Activated T-helper 1 cell treated with anti-CD3 and anti-CD28 coated beads, Interleukin-12 subunit alpha, Interleukin-12 subunit beta, Interleukin-2, Interleukin-4 antibody, amounts not matched to agents 30 ng/mL and 10 ng/mL and 1 ng/mL, durations not matched to agents 14 hours and 24 hours and 36 hours (primary cell): ENCODE data around the gene CHRND. TPM values are rescaled to one million over a fixed set of nuclear protein-coding genes. Genes with fewer than 3 reads are reported as not detected.

Experiments
- DNase-seq: peaks from one replicate; pipeline ENCODE4 v3.0.0; 2021; ENCODE audit warnings: low spot score
- H3K27ac Mint-ChIP-seq: one replicate; pipeline ENCODE4 v1.8.0; 2021; ENCODE audit warnings: mild to moderate bottlenecking, mixed read lengths
- H3K27me3 Mint-ChIP-seq: one replicate; pipeline ENCODE4 v1.8.0; 2022; ENCODE audit warnings: mild to moderate bottlenecking, moderate library complexity, mixed read lengths; ENCODE audit not compliant: insufficient read depth
- H3K36me3 Mint-ChIP-seq: one replicate; pipeline ENCODE4 v1.8.0; 2021; ENCODE audit warnings: low read depth, mixed read lengths
- H3K4me1 Mint-ChIP-seq: one replicate; pipeline ENCODE4 v1.8.0; 2021; ENCODE audit warnings: low read depth, mixed read lengths
- H3K4me3 Mint-ChIP-seq: one replicate; pipeline ENCODE4 v1.8.0; 2021; ENCODE audit warnings: mild to moderate bottlenecking, moderate library complexity, mixed read lengths
- H3K9me3 Mint-ChIP-seq: one replicate; pipeline ENCODE4 v1.8.0; 2021; ENCODE audit warnings: mixed read lengths
- intact Hi-C: fragments of 100-400 bp; cut with micrococcal nuclease; formaldehyde crosslinking; loops from one replicate; pipeline ENCODE4 v1.15.1; 2024
- total RNA-seq: library from RNA; stranded (reverse); gene quantifications from 2 replicates; pipeline ENCODE4 v1.2.3, GENCODE V29; 2022

Gene CHRND
- total RNA-seq, 1 donor from 2014 or later = not detected

DNA sequence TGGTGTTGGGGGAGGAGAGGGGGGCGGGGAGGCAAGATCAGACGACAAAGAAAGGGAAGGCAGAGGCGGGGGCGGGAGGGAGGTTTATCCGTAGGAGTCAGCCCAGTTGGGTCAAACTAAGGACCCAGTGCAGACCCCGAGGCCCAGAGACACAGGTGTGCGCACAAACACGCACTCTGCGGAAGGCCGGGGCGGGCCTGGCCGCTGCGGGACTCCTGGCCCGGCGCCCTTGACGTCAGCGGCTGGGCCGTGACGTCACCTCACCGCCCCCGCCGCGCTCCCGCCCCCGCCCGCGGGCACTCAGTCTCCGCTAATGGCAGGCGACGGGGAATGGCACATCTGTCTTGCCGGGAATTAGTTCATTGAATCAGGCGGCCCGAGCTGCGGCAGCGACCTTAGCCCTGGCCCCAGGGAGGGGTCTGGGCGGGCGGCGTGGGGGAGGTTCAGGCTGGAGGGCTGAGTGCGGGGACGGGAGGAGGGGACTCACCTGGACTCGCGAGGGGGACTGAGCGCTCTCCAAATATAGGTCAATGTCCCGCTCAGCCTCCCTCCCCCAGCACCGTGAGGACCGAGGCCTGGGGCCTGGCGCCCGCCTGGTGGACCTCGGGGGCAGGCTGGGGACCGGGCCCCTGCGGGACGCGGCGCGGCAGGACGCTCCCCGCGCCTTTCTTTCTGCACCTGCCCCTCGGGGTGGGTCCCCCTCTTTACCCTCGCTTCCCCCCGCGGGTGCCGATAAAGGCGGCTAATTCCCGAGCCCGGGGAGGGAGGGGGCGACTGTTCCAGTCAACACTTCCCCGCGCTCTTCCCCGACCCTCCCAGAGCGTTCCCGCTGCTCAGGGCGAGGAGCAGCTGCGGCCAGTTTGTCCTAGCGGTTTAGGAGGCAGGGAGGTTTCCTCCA, 22.8 kb upstream of the CHRND start:
- Mint-ChIP-seq H3K4me1 (peaks cover 5% of the 10 kb centered on the region), H3K36me3 (no peaks in the 10 kb centered on the region), H3K9me3 (no peaks in the 10 kb centered on the region), H3K27me3 (peaks cover 50% of the 10 kb centered on the region), H3K27ac (no peak overlapping the region), H3K4me3 (peak overlapping the region; percentile 45)
- intact Hi-C loops = no loop called here
- no peak for DNase-seq

DNA sequence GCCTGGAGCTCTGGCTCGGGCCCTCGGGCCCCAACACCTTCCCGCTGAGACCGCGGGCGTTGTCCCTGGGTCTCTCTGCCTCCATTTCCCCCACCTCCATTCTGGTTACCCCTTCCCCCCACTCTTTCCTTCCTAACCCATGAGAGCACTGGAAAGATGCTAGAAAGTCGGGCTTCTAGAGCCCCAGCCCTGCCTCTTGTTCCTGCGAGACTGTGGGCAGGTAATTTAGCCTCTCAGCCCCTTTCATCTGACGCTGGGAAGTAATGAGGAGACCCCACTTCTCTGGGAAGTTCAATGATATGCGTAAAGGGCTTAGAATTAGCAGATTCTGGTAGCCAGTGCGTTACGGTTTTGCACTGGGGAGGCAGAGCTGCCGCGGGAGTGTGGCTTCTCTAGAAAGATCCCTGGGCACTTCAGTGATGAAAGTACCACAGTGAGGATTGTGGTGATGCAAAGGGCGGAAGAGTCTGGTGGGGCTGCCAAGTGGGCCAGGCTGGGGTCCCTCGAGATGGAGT, 22.1 kb upstream of the CHRND start:
- H3K27ac Mint-ChIP-seq = no peak overlapping the region
- no peaks in the 10 kb centered on the region for H3K9me3 Mint-ChIP-seq
- H3K36me3 Mint-ChIP-seq = no peaks in the 10 kb centered on the region
- intact Hi-C loops = no loop called here
- H3K27me3 Mint-ChIP-seq = peaks cover 54% of the 10 kb centered on the region
- no peak for DNase-seq
- peaks cover 5% of the 10 kb centered on the region for H3K4me1 Mint-ChIP-seq
- H3K4me3 Mint-ChIP-seq = peak overlapping the region; percentile 45

DNA sequence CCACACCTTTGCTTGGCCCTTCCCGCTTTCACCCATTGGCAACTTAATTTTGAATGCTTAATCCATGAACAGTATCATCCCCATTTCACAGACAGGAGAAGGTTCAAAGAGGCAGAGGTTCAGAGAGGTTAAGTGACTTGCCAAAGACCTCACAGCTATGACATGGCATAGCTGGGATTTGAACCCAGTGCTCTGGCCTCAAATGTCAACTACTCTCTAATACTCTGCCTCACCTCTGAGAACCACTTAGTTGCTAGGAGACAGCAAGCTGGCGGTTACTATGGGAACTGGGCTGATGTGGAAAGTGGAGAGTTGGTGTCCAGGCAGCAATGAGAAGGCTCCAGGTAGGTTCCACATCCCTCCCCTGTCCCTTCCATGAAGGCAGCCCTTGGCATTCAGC, 21.5 kb upstream of the CHRND start:
- Mint-ChIP-seq H3K9me3 (no peaks in the 10 kb centered on the region), H3K4me1 (peaks cover 5% of the 10 kb centered on the region), H3K27me3 (peaks cover 57% of the 10 kb centered on the region), H3K36me3 (no peaks in the 10 kb centered on the region), H3K4me3 (no peak overlapping the region), H3K27ac (no peak overlapping the region)
- intact Hi-C loops = no loop called here
- no peak for DNase-seq

DNA sequence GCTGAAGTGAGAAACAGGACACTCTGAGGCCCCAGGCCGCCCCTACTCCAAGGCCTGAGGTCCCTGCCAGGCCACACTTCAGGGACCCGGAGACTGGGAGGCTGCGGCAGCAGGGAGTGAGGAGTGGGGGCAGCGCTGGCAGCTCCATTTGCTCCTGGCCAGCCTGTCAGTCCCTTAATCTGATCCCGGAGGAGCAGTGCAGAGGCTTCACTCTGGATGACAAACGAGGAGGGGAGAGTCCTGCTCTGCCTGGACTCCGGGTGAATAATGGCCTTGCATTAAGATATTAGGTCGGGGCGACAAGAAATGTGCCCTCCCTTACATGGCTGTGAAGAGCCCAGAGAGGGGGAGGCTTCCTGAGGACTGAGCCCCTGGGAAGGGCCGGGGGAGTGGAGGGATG, 20.1 kb upstream of the CHRND start:
- Mint-ChIP-seq H3K9me3 (no peaks in the 10 kb centered on the region), H3K27me3 (peaks cover 56% of the 10 kb centered on the region), H3K4me3 (no peak overlapping the region), H3K4me1 (peaks cover 5% of the 10 kb centered on the region), H3K36me3 (no peaks in the 10 kb centered on the region), H3K27ac (no peak overlapping the region)
- no peak for DNase-seq
- intact Hi-C loops = no loop called here

DNA sequence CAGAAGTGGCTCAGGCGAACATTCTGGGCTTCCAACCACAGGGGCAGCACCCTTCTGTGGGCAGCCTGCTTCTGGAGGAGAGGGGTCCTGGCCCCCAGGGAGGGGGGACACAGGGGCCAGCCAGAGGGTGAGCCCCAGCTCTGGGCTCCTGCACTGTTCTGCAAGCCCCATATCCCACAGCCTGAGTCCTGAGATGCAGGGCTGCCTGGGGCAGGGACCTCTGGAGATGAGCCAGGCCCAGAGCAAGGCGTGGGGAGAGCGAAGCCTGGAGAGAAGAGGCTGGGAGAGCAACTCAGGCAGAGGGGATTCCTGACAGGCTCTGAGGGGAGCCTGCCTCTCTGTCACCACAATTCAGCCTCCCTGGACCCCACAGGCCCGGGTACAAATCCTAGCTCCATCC, 19.3 kb upstream of the CHRND start:
- no peak for DNase-seq
- Mint-ChIP-seq H3K4me3 (no peak overlapping the region), H3K36me3 (no peaks in the 10 kb centered on the region), H3K27ac (no peak overlapping the region), H3K9me3 (no peaks in the 10 kb centered on the region), H3K27me3 (peaks cover 50% of the 10 kb centered on the region), H3K4me1 (peaks cover 5% of the 10 kb centered on the region)
- intact Hi-C loops = no loop called here

DNA sequence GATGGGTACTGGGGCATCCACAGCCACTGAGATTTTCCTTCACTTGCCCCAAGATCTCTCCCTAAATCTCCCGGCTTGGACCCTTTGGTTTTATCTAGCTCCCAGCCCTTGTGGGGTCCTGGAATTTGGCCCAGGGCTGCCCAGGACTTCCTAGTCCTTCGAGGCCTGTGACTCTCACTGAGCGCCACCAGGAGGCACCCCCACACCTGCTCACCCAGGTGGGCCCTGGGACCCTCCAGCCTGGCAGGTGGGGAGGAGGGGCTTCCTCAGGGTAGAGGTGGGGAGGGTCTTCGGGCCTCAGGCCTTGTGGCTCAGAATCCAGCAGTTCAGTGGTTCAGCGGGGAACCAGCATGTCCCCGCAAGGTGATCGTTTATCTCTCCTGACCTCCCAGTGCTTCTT, 17.7 kb upstream of the CHRND start:
- DNase-seq = no peak
- Mint-ChIP-seq H3K27ac (no peak overlapping the region), H3K36me3 (no peaks in the 10 kb centered on the region)

DNA sequence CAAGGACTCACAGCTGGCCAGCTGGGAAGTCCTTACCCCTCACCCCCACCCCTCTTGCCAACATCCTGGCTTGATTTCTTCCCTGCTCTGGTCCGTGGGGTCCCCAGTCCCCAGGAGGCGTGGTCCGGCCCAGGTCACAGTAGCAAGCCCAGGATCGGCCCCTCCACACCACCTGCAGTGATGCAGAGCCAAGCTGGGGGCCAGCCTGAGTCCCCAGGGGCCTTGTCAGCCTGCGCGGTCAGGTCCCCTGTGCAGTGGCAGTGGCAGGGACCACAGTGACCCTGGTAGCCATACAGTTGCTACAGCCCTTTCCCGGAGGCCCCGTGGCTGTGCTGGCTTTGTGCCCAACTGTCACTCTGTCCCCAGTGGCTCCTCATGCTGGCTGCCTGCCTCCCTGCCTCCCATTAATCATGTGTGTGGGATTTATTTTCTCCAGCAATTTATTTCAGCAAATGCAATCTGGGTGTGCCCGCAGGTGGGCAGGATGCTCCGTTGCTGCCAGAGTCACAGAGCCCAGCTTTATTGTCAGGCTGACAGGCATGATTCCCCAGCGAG, 14.5 kb upstream of the CHRND start:
- no peak for DNase-seq
- intact Hi-C loops = no loop called here
- no peaks in the 10 kb centered on the region for H3K9me3 Mint-ChIP-seq
- H3K4me1 Mint-ChIP-seq = no peaks in the 10 kb centered on the region
- no peak overlapping the region for H3K27ac Mint-ChIP-seq
- peaks cover 21% of the 10 kb centered on the region for H3K27me3 Mint-ChIP-seq
- H3K36me3 Mint-ChIP-seq = no peaks in the 10 kb centered on the region
- H3K4me3 Mint-ChIP-seq = no peak overlapping the region

More for the DNA sequence above, 17.7 kb upstream of the CHRND start:
- Mint-ChIP-seq H3K4me3 (no peak overlapping the region), H3K9me3 (no peaks in the 10 kb centered on the region), H3K4me1 (peaks cover 5% of the 10 kb centered on the region), H3K27me3 (peaks cover 41% of the 10 kb centered on the region)
- intact Hi-C loops = no loop called here

DNA sequence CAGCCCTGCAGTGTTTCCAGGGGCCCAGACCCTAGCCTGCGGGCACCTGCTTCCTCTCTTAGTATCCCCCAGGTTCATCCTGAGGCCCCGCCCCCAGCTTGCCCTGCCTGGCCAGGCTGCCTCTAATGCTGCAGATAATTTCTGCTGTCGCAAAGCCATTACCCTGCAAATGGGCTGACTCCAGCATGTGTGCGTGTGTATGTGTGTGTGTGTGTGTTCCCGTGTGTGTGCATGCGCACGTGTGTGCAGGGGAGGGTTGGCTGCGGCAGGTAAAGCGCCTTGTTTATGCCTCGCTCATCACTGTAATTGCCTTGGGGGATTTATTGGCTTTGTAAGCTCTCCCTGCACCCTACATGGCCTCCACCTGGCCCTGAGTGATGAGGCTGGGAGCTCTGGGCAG, 13.4 kb upstream of the CHRND start:
- intact Hi-C loops = no loop called here
- Mint-ChIP-seq H3K4me3 (no peak overlapping the region), H3K4me1 (no peaks in the 10 kb centered on the region), H3K36me3 (no peaks in the 10 kb centered on the region), H3K27me3 (peaks cover 18% of the 10 kb centered on the region), H3K9me3 (no peaks in the 10 kb centered on the region), H3K27ac (no peak overlapping the region)
- DNase-seq = no peak

DNA sequence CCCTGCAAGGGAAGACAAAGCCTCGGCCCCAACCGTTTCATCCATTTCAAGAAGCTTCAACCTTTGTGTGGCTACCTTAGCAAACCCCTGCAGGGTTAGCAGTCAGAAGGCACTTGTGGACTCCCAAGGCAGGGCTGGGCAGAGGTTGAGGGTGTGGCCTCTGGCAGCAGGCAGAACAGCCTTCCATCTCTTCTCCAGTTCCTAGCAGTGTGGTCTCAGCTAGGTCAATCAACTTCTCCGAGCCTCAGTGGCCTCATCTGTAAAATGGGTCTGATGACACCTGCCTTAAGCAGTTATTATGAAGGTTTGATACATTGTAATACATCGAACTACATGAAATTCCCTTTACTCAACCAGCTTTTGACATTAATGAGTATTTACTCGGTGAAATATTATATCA, 12.6 kb upstream of the CHRND start:
- intact Hi-C loops = no loop called here
- no peaks in the 10 kb centered on the region for H3K9me3 Mint-ChIP-seq
- H3K27me3 Mint-ChIP-seq = peaks cover 12% of the 10 kb centered on the region
- H3K36me3 Mint-ChIP-seq = no peaks in the 10 kb centered on the region
- no peaks in the 10 kb centered on the region for H3K4me1 Mint-ChIP-seq
- DNase-seq = no peak
- no peak overlapping the region for H3K4me3 Mint-ChIP-seq
- H3K27ac Mint-ChIP-seq = no peak overlapping the region

DNA sequence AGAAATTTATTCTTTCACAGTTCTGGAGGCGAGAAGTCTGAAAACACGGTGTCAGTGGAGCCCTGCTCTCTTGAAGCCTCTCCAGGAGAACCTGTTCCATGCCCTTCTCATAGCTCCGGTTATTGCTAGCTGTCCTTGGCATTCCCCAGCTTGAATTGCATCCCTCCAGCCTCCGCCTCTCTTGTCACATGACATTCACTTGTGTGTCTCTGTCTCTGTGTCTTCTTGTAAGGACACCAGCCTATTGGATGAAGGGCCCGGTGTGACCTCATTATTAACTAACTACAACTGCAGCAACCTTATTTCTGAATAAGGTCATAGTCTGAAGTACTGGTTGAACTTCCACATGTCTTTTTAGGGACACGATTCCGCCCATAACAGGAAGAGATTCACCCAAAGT, 10.3 kb upstream of the CHRND start:
- H3K27ac Mint-ChIP-seq = no peak overlapping the region
- DNase-seq = no peak
- H3K9me3 Mint-ChIP-seq = no peaks in the 10 kb centered on the region
- intact Hi-C loops = no loop called here
- H3K27me3 Mint-ChIP-seq = peaks cover 9% of the 10 kb centered on the region
- H3K4me3 Mint-ChIP-seq = no peak overlapping the region
- no peaks in the 10 kb centered on the region for H3K4me1 Mint-ChIP-seq
- H3K36me3 Mint-ChIP-seq = no peaks in the 10 kb centered on the region

DNA sequence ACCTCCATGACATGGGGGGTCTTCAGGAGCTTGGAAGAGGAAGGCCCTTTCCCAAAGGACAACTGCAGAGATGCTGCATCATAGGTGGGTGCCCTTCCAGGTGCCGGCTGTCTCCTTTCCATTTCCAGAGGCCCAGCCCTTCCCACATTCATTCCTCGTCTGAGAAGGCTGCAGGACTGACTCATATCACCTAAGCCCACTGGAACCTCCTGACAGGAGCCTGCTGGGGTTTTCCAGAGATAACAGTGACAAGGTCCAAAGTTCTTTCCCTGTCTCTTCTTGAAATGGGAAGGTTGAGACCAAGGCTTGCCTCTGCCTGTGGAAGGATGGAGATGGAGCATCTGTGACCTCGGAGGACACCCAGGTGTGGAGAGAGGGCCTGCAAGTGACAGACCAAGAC, 9.4 kb upstream of the CHRND start:
- H3K27ac Mint-ChIP-seq = no peak overlapping the region
- H3K36me3 Mint-ChIP-seq = no peaks in the 10 kb centered on the region
- no peak overlapping the region for H3K4me3 Mint-ChIP-seq
- intact Hi-C loops = no loop called here
- DNase-seq = no peak
- H3K27me3 Mint-ChIP-seq = peaks cover 10% of the 10 kb centered on the region
- H3K4me1 Mint-ChIP-seq = no peaks in the 10 kb centered on the region
- no peaks in the 10 kb centered on the region for H3K9me3 Mint-ChIP-seq

DNA sequence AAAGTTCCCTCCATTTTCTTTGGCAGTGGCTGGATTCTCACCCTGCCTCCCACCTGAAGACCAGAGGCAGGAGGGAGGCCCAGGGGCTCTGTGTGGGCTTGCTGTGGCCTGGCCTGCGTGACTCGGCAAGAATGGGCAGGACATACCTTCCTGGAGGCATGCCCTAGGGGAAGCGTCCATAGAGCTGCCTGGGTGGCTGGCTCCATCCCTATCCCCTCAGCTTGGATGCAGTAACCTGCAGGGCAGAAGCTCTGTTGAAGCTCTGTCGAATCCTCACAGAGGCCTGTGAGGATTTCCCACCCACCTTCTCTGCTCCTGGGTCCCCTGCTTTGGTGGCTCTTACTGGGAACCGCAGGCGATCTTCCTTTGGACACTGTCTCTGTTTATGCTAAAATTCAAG, 7.1 kb upstream of the CHRND start:
- no peak overlapping the region for H3K27ac Mint-ChIP-seq
- H3K27me3 Mint-ChIP-seq = peaks cover 20% of the 10 kb centered on the region
- intact Hi-C loops = no loop called here
- H3K36me3 Mint-ChIP-seq = no peaks in the 10 kb centered on the region
- no peaks in the 10 kb centered on the region for H3K4me1 Mint-ChIP-seq
- DNase-seq = no peak
- no peak overlapping the region for H3K4me3 Mint-ChIP-seq
- no peaks in the 10 kb centered on the region for H3K9me3 Mint-ChIP-seq

DNA sequence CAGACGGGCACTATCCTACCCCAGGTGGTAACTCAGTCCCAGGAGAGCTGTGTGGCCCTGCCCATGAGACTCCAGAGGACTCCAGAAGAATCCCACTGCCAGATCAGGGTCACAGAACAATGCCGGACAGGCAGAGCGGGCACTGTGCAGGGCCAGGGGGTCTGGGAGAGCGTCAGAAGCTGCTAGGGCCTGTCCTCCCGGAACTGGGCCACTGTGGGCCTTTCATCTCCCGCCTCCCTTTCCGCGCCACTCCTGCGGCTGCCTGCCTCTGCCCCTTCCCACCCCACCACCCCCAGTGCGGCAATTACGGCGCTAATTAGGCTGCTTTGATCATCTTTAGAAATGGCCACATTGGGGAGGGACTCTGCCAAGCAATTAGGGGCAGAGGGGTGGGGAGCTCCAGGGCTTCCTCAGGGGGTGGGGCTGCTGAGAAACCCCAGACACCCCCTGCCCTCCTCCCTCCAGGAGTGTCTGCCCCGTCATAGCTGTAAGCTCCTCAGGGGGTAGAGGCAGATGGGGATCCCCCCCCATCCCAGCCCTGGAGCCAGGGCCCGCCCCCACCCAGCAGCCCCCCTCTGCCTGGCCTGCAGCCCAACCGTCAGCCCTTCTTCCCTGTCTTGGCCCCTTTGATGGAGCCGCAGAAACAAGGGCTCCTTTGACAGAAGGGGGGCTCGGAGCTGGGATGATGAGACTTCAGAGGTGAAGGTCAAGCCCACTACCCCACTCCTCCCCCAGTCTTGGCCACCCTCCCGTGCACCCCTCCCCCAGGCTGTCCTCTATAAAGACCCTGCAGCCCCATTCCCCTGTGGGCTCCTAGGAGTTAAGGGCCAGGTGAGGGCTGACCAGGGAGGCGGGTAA, 6.2 kb upstream of the CHRND start, which contains the start of gene PRSS56:
Gene PRSS56 (plus strand): TSS at position 808 of the 858 bp plus-strand sequence. CDS start 211 bp downstream, outside the sequence.
- no peaks in the 10 kb centered on the region for H3K36me3 Mint-ChIP-seq
- DNase-seq = no peak
- H3K27ac Mint-ChIP-seq = no peak within 1 kb of the TSS
- H3K4me3 Mint-ChIP-seq = no peak within 1 kb of the TSS
- peaks cover 23% of the 10 kb centered on the region for H3K27me3 Mint-ChIP-seq
- H3K9me3 Mint-ChIP-seq = no peaks in the 10 kb centered on the region
- intact Hi-C loops = loop anchor here (10.0 kb wide), 1 partner anchor 595 kb away; the partner anchor contains the start of gene NPPC
- H3K4me1 Mint-ChIP-seq = no peaks in the 10 kb centered on the region
